ENCODE data around the gene NEURL1.

DNA sequence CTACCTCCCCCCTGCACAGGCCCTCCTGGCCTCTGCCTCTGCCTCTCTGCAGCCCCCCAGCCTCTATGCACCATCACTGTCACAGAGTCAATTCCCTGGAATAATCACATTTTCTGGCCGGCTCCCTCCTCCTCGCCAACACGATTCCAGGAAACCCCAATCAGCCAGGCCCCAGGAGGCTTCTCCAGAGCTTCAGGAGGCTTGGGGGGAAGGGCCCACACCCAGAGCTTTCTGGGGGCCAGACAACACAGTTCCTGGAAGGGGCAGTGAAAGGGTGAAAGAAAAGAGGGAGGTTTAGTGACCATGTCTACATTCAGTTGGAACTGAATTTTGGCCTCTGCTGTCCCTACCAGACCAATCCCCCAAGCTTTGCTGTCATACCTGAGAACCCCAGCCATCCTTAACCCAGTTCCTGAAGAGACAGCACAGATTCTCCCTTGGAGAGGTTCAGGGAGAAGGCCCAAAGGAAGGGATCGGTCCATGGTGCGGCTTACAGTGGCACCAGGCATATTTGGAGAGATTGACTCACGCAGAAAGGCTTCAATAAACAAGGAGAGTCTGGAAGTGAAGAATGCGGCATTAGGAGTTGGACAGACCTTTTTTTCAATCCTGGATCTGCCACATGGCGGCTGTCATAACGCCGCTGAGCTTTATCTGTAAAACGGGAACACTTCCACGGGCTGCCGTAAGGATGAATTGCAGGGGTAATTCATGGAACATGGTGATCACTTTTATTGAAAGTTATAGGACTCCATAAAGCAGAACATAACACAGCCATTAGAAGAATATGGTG lies 89.0 kb downstream of the NEURL1 start:
- TF ChIP-seq FOS (IDR thresholded peaks at IDR 0.05; ENCODE audit: borderline replicate concordance, extremely low read depth, insufficient read length) (no peak), YY1 (IDR thresholded peaks at IDR 0.05; ENCODE audit: low read depth, low read length) (no peak), CBX3 (IDR thresholded peaks at IDR 0.05; ENCODE audit: borderline replicate concordance, low read depth) (no peak), STAT1 (conservative IDR thresholded peaks at IDR 0.05) (no peak)
- TF ChIP-seq, protein P1, sequence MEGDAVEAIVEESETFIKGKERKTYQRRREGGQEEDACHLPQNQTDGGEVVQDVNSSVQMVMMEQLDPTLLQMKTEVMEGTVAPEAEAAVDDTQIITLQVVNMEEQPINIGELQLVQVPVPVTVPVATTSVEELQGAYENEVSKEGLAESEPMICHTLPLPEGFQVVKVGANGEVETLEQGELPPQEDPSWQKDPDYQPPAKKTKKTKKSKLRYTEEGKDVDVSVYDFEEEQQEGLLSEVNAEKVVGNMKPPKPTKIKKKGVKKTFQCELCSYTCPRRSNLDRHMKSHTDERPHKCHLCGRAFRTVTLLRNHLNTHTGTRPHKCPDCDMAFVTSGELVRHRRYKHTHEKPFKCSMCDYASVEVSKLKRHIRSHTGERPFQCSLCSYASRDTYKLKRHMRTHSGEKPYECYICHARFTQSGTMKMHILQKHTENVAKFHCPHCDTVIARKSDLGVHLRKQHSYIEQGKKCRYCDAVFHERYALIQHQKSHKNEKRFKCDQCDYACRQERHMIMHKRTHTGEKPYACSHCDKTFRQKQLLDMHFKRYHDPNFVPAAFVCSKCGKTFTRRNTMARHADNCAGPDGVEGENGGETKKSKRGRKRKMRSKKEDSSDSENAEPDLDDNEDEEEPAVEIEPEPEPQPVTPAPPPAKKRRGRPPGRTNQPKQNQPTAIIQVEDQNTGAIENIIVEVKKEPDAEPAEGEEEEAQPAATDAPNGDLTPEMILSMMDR (IDR thresholded peaks at IDR 0.05 in 2 of 3, conservative IDR thresholded peaks at IDR 0.05 in 1 of 3; ENCODE audit: control insufficient read depth in 2 of 3, extremely low read depth in 1 of 3, insufficient read depth in 1 of 3, low read depth in 3 of 3, low read length in 3 of 3) = no peak
- TF ChIP-seq, protein P2, sequence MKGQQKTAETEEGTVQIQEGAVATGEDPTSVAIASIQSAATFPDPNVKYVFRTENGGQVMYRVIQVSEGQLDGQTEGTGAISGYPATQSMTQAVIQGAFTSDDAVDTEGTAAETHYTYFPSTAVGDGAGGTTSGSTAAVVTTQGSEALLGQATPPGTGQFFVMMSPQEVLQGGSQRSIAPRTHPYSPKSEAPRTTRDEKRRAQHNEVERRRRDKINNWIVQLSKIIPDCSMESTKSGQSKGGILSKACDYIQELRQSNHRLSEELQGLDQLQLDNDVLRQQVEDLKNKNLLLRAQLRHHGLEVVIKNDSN (IDR thresholded peaks at IDR 0.05; ENCODE audit: borderline replicate concordance, extremely low read length, insufficient read depth, low read depth, low read length) = no peak

Data from GM12878 (cell line).